BLaER1 (cell line): ENCODE data around the gene CASP8AP2.

Experiments
- H3K27ac ChIP-seq: shearing (Covaris generic); formaldehyde crosslinking; 2 replicates; pipeline ENCODE4 v1.8.1; 2022
- H3K27me3 ChIP-seq: shearing (Covaris generic); formaldehyde crosslinking; 2 replicates; pipeline ENCODE4 v1.8.1; 2022
- H3K36me3 ChIP-seq: shearing (Covaris generic); formaldehyde crosslinking; 2 replicates; pipeline ENCODE4 v1.8.1; 2022
- H3K4me1 ChIP-seq: shearing (Covaris generic); formaldehyde crosslinking; 2 replicates; pipeline ENCODE4 v1.8.1; 2022
- H3K4me2 ChIP-seq: shearing (Covaris generic); formaldehyde crosslinking; 2 replicates; pipeline ENCODE4 v1.8.1; 2022
- H3K4me3 ChIP-seq: shearing (Covaris generic); formaldehyde crosslinking; 2 replicates; pipeline ENCODE4 v1.8.1; 2022
- H3K9ac ChIP-seq: shearing (Covaris generic); formaldehyde crosslinking; 2 replicates; pipeline ENCODE4 v1.8.1; 2022
- H3K9me3 ChIP-seq: shearing (Covaris generic); formaldehyde crosslinking; 2 replicates; pipeline ENCODE4 v1.8.1; 2022
- H4K20me1 ChIP-seq: shearing (Covaris generic); formaldehyde crosslinking; 2 replicates; pipeline ENCODE4 v1.8.1; 2022
- Cebpa-rat ChIP-seq: shearing (Covaris generic); IDR thresholded peaks from 2 replicates; pipeline ENCODE4 v1.8.1; 2022

CASP8AP2 gene

DNA sequence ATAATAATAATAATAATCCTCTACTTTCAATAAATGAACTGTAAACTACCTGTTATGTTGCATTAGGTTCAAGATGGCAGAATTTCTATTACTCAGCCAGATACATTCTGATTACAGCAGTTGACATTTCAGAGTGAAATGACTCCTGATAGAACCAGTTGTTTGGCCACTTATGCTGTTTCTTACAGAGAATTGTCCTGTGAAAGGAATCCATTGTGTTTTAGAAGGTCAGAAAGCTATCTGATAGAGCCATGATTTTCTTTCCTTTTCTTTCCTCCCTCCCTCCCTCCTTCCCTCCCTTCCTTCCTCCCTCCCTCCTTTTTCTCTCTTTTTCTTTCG is 81.2 kb downstream of the CASP8AP2 start:
- peak overlapping the region; percentile 65; the same call in 1 of the 2 replicates for H3K4me2 ChIP-seq
- peaks cover 10% of the 10 kb centered on the region; the same call in 1 of the 2 replicates for H3K4me1 ChIP-seq
- no peaks in the 10 kb centered on the region for H3K36me3 ChIP-seq
- H3K27me3 ChIP-seq, result no peaks in the 10 kb centered on the region
- no peaks in the 10 kb centered on the region for H4K20me1 ChIP-seq
- H3K27ac ChIP-seq, result no peak overlapping the region
- H3K4me3 ChIP-seq, result no peak overlapping the region
- H3K9ac ChIP-seq, result no peak overlapping the region
- peaks cover 2% of the 10 kb centered on the region; the same call in 1 of the 2 replicates for H3K9me3 ChIP-seq
- TF ChIP-seq Cebpa-rat, result no peak

DNA sequence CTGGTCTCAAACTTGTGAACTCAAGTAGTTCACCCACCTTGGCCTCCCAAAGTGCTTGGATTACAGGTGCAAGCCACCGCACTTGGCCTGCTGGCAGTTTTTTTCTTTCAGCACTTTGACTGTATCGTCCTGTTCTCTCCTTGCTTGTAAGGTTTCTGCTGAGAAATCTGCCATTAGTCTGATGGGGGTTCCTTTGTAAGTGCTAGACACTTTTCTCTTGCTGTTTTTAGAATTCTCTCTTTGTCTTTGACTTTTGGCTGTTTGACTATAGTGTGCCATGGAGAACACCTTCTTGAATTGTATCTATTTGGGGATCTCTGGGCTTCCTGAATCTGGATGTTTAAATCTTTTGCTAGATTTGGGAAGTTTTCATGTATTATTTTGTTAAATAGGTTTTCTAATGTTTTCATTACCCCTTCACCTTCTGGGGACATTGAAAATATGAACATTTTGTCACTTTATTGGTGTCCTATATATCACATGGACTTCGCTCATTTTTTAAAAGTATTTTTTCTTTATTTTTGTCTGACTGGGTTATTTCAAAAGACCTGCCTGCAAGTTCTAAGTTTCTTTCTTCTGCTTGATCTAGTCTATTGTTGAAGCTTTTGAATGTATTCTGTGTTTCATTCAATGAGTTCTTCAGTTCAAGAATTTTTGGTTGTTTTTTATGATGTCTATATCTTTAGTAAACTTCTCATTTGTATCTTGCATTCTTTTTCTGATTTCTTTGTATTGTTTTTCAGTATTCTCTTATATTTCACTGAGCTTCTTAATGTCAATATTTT is 86.6 kb downstream of the CASP8AP2 start:
- Histone ChIP-seq H3K4me3 (no peak overlapping the region), H3K4me1 (0 out of 2 replicates have a peak, but pooled peaks cover 2% of the 10 kb centered on the region), H3K4me2 (no peak overlapping the region), H3K9me3 (peaks cover 15% of the 10 kb centered on the region; the same call in 1 of the 2 replicates), H3K36me3 (no peaks in the 10 kb centered on the region), H3K27me3 (no peaks in the 10 kb centered on the region), H4K20me1 (no peaks in the 10 kb centered on the region), H3K27ac (no peak overlapping the region), H3K9ac (no peak overlapping the region)
- no peak for TF ChIP-seq Cebpa-rat

DNA sequence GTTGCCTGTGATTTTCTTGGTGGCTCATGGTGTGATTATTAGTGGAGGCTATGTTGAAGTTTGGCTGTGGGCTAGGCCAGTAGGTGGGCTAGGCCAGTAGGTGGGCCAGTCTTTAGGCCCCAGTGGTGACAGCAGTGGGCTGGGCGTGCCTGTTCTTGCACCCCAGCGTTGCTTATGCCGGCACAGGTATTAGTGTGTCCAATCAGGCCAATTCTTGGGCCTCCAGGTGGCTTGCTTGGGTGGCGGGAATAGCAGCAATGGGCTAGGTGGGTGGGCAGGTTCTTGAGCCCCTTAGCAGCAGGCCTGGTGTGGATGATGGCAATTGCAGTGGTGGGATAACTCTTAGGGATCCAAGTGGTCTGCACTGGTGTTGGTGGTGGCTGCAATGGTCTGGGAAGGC is 87.5 kb downstream of the CASP8AP2 start:
- Histone ChIP-seq H3K27ac (no peak overlapping the region), H4K20me1 (no peaks in the 10 kb centered on the region), H3K27me3 (no peaks in the 10 kb centered on the region), H3K4me3 (no peak overlapping the region), H3K9ac (no peak overlapping the region), H3K36me3 (no peaks in the 10 kb centered on the region), H3K9me3 (peaks cover 15% of the 10 kb centered on the region; the same call in 1 of the 2 replicates), H3K4me2 (no peak overlapping the region), H3K4me1 (no peaks in the 10 kb centered on the region)
- TF ChIP-seq Cebpa-rat, result no peak

GRCh38 chr6:89917801-89918366 is 88.2 kb downstream of the CASP8AP2 start:
- no peak overlapping the region for H3K9ac ChIP-seq
- no peaks in the 10 kb centered on the region for H3K27me3 ChIP-seq
- no peaks in the 10 kb centered on the region for H3K4me1 ChIP-seq
- H3K4me2 ChIP-seq, result no peak overlapping the region
- H3K4me3 ChIP-seq, result no peak overlapping the region
- peaks cover 15% of the 10 kb centered on the region; the same call in 1 of the 2 replicates for H3K9me3 ChIP-seq
- no peak for TF ChIP-seq Cebpa-rat
- H3K36me3 ChIP-seq, result no peaks in the 10 kb centered on the region
- H4K20me1 ChIP-seq, result no peaks in the 10 kb centered on the region
- no peak overlapping the region for H3K27ac ChIP-seq
